Nephron progenitor cell (in vitro differentiated cells): ENCODE measurements around the gene RPS6KC1.

Experiments
- DNase-seq: peaks from one replicate; pipeline ENCODE4 v3.0.0; 2021
- H3K27ac Mint-ChIP-seq: 2 replicates; pipeline ENCODE4 v1.8.0; 2021; ENCODE audit warnings: mild to moderate bottlenecking, moderate library complexity, mixed read lengths
- H3K27me3 Mint-ChIP-seq: 2 replicates; pipeline ENCODE4 v1.8.0; 2021; ENCODE audit warnings: mild to moderate bottlenecking, low read depth, mixed read lengths; ENCODE audit not compliant: poor library complexity
- H3K36me3 Mint-ChIP-seq: 2 replicates; pipeline ENCODE4 v1.8.0; 2021; ENCODE audit warnings: low read depth, mixed read lengths
- H3K4me1 Mint-ChIP-seq: 2 replicates; pipeline ENCODE4 v1.8.0; 2021; ENCODE audit warnings: mixed read lengths
- H3K4me3 Mint-ChIP-seq: 2 replicates; pipeline ENCODE4 v1.8.0; 2021; ENCODE audit warnings: mild to moderate bottlenecking, moderate library complexity, mixed read lengths
- H3K9me3 Mint-ChIP-seq: 2 replicates; pipeline ENCODE4 v1.8.0; 2021; ENCODE audit warnings: mild to moderate bottlenecking, moderate library complexity, mixed read lengths
- CTCF ChIP-seq: fragments of 200-600 bp; sonication (generic); IDR thresholded peaks from 2 replicates; pipeline ENCODE4 v1.5.0; 2021; ENCODE audit warnings: antibody characterized with exemption

Gene RPS6KC1

GRCh38 chr1:213057264-213058059, 6.4 kb downstream of the RPS6KC1 start:
- Mint-ChIP-seq H3K36me3 (peaks cover 23% of the 10 kb centered on the region), H3K4me1 (peaks cover 6% of the 10 kb centered on the region), H3K27ac (no peak overlapping the region), H3K27me3 (no peaks in the 10 kb centered on the region), H3K9me3 (peaks cover 20% of the 10 kb centered on the region), H3K4me3 (no peak overlapping the region)
- no peak for TF ChIP-seq CTCF
- no peak for DNase-seq

GRCh38 chr1:213060836-213061235, 9.8 kb downstream of the RPS6KC1 start:
- H3K27ac Mint-ChIP-seq: no peak overlapping the region
- H3K27me3 Mint-ChIP-seq: no peaks in the 10 kb centered on the region
- peaks cover 22% of the 10 kb centered on the region for H3K36me3 Mint-ChIP-seq
- H3K9me3 Mint-ChIP-seq: peaks cover 20% of the 10 kb centered on the region
- no peak for DNase-seq
- no peak overlapping the region for H3K4me3 Mint-ChIP-seq
- H3K4me1 Mint-ChIP-seq: no peaks in the 10 kb centered on the region
- TF ChIP-seq CTCF: no peak

GRCh38 chr1:213061263-213061662, 10.2 kb downstream of the RPS6KC1 start:
- DNase-seq: no peak
- Mint-ChIP-seq H3K36me3 (peaks cover 22% of the 10 kb centered on the region), H3K4me3 (no peak overlapping the region), H3K9me3 (peaks cover 20% of the 10 kb centered on the region), H3K27ac (no peak overlapping the region), H3K4me1 (no peaks in the 10 kb centered on the region), H3K27me3 (no peaks in the 10 kb centered on the region)
- TF ChIP-seq CTCF: no peak

- Mint-ChIP-seq H3K36me3 (peaks cover 5% of the 10 kb centered on the region), H3K4me1 (no peaks in the 10 kb centered on the region), H3K27ac (peak overlapping the region; percentile 25), H3K27me3 (peaks cover 3% of the 10 kb centered on the region), H3K9me3 (no peaks in the 10 kb centered on the region), H3K4me3 (no peak overlapping the region)
- no peak for TF ChIP-seq CTCF
- no peak for DNase-seq
These were observed 14.8 kb downstream of the RPS6KC1 start for GRCh38 chr1:213065800-213066199.

GRCh38 chr1:213066363-213066762, 15.3 kb downstream of the RPS6KC1 start:
- Mint-ChIP-seq H3K27me3 (peaks cover 3% of the 10 kb centered on the region), H3K4me1 (no peaks in the 10 kb centered on the region), H3K27ac (no peak overlapping the region), H3K4me3 (no peak overlapping the region), H3K36me3 (peaks cover 5% of the 10 kb centered on the region), H3K9me3 (no peaks in the 10 kb centered on the region)
- TF ChIP-seq CTCF: no peak
- DNase-seq: no peak

GRCh38 chr1:213067352-213067751, 16.3 kb downstream of the RPS6KC1 start:
- Mint-ChIP-seq H3K4me1 (no peaks in the 10 kb centered on the region), H3K4me3 (no peak overlapping the region)
- TF ChIP-seq CTCF: no peak

More at GRCh38 chr1:213067352-213067751, 16.3 kb downstream of the RPS6KC1 start:
- H3K36me3 Mint-ChIP-seq: peaks cover 5% of the 10 kb centered on the region
- no peak for DNase-seq
- H3K27me3 Mint-ChIP-seq: peaks cover 3% of the 10 kb centered on the region
- H3K9me3 Mint-ChIP-seq: no peaks in the 10 kb centered on the region
- no peak overlapping the region for H3K27ac Mint-ChIP-seq
